Measurements from ENCODE around the gene SCARF1.

GRCh38 chr17:1601571-1601970 is 44.0 kb downstream of the SCARF1 start:
- TF ChIP-seq POLR2AphosphoS5 (IDR thresholded peaks at IDR 0.05; ENCODE audit: borderline replicate concordance, low read depth, low read length) (no peak), FOXP2 (optimal IDR thresholded peaks at IDR 0.05; ENCODE audit: control extremely low read depth, extremely low read length, insufficient read depth) (no peak)

Measured in SK-N-MC (cell line).